Kidney epithelial cell (primary cell): ENCODE data around the gene C2CD4A. TPM values are rescaled to one million over a fixed set of nuclear protein-coding genes. Genes with fewer than 3 reads are reported as not detected.

Experiments used
- DNase-seq: peaks from one replicate; pipeline ENCODE4 v3.0.0-alpha.2; 2010; ENCODE audit warnings: low read depth
- H3K27me3 ChIP-seq: 2 replicates; pipeline ENCODE4 v1.6.0; 2011; ENCODE audit warnings: low read length; ENCODE audit not compliant: control insufficient read depth, insufficient read depth
- H3K36me3 ChIP-seq: 2 replicates; pipeline ENCODE4 v1.5.1; 2011; ENCODE audit warnings: low read length; ENCODE audit not compliant: control insufficient read depth, insufficient read depth
- H3K4me3 ChIP-seq: 2 replicates; pipeline ENCODE4 v1.5.1; 2011; ENCODE audit warnings: low read depth, mild to moderate bottlenecking, control low read depth, low read length
- CTCF ChIP-seq: IDR thresholded peaks from 2 replicates; pipeline ENCODE4 v1.5.1; 2011; ENCODE audit warnings: mild to moderate bottlenecking, moderate library complexity, low read length, control low read depth, inconsistent platforms; ENCODE audit not compliant: insufficient read depth, poor library complexity, severe bottlenecking
- total RNA-seq: library from RNA; depleted of rRNA; stranded (reverse); fragments of >200 nt; gene quantifications from 2 replicates; pipeline ENCODE4 v1.2.3, GENCODE V29; 2015

The C2CD4A gene
- total RNA-seq, 1 donor from 2014 or later, result 0.25 TPM

- TF ChIP-seq CTCF, result no peak
- no peak overlapping the region for H3K4me3 ChIP-seq
- no peak for DNase-seq
- H3K36me3 ChIP-seq, result no peaks in the 10 kb centered on the region
- H3K27me3 ChIP-seq, result no peaks in the 10 kb centered on the region
Observed at GRCh38 chr15:62087671-62088352, 21.0 kb downstream of the C2CD4A start.

DNA sequence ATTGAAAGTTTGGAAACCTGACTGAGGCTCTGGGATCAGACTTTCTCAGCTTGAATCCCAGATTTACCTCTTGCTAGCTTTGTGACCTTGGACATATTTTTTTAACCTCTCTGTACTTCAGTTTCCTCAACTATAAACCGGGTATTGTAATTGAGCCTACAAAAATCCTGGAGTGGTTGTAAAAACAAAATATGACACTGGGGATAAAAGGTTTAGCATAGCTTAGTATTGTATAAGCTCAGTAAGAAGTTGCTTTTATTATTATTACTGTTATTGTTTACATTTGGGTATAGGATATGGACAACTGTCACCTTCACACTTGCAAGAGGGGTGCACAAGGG, 21.5 kb downstream of the C2CD4A start:
- no peak for TF ChIP-seq CTCF
- no peak for DNase-seq
- Histone ChIP-seq H3K27me3 (no peaks in the 10 kb centered on the region), H3K36me3 (no peaks in the 10 kb centered on the region), H3K4me3 (no peak overlapping the region)

DNA sequence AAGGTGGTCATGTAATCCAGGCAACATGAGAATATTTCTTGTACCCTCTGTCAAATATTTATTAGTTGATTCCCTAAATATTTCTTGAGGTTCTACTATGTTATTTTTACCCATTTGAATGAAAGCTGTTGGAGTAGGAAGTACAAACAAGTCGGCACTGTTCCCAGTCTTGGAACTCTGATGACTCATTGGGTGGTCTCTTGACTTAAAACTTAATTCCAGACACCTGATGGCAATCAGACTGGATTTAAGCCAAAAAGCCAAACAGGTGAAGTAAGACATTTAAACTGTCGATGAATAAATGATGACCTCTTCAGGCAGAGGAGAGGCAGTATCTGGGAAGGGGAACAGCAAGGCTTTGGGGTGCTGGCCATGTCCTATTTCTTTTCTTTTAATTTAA, 22.8 kb downstream of the C2CD4A start:
- Histone ChIP-seq H3K4me3 (no peak overlapping the region), H3K27me3 (no peaks in the 10 kb centered on the region), H3K36me3 (no peaks in the 10 kb centered on the region)
- TF ChIP-seq CTCF, result no peak
- DNase-seq, result no peak

DNA sequence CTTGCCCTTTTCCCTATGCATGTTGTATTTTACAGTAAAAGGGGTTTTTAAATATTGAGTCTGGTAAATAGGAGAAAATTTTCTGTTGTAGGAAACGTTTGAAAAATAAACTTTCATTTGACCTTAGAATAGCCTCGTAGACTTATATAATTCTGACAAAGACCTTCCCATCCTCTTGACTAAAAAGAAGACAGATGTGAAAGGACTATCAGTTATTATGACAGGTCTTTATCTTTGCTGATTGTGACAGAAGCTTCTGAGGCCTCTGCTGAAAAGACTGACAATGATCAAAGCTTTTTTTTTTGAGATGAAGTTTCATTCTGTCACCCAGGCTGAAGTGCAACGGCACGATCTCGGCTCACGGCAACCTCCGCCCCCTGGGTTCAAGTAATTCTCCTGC, 24.2 kb downstream of the C2CD4A start:
- H3K4me3 ChIP-seq, result no peak overlapping the region
- H3K27me3 ChIP-seq, result no peaks in the 10 kb centered on the region
- H3K36me3 ChIP-seq, result no peaks in the 10 kb centered on the region
- no peak for DNase-seq
- no peak for TF ChIP-seq CTCF

DNA sequence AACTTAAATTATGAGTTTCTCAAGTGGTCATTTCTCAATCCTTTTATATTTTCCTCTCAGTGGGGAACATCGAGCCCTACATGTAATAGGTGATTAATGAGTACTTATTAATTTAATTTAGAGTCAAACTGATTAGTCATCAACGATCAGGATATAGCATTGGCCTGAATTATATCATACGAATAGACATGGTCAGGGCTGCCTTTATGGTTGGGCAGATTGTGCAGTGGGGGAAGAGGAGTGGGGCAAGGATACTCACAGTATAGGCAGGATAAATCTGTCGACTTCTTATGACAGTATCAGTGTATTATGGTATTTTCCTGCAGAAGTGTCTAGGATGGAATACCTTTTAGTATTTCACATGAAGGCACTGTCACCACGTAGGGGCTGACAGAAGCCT, 27.0 kb downstream of the C2CD4A start:
- TF ChIP-seq CTCF, result no peak
- H3K27me3 ChIP-seq, result no peaks in the 10 kb centered on the region
- DNase-seq, result no peak
- no peak overlapping the region for H3K4me3 ChIP-seq
- no peaks in the 10 kb centered on the region for H3K36me3 ChIP-seq

DNA sequence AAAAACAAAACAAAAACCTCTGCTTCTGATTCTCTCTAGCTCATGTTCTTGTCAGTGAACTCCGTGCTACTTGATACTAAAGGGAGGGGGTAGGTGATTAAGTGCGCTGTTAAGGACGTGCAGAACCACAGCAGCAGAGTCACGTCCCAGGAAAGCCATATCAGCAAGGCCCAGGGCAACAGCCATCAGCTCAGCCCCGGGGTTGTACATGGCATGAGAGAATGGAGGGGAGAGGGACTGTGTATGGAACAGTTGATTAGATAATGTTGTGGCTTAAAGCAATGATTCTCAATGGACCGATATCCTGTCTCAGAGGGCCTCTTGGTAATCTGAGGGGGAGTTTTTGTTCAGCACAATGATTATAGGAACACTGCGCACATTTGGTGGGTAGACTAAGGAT, 27.6 kb downstream of the C2CD4A start:
- TF ChIP-seq CTCF, result no peak
- Histone ChIP-seq H3K27me3 (no peaks in the 10 kb centered on the region), H3K4me3 (no peak overlapping the region), H3K36me3 (no peaks in the 10 kb centered on the region)
- DNase-seq, result no peak
